T-helper 2 cell treated with Interferon-gamma antibody and Interleukin-4, amounts not matched to agents 5 μg/mL and 100 μg/mL, for 36 hours (primary cell): ENCODE measurements around the gene SPECC1.

Source experiments
- DNase-seq: peaks from one replicate; pipeline ENCODE4 v3.0.0; 2021; ENCODE audit warnings: low spot score
- H3K27ac Mint-ChIP-seq: one replicate; pipeline ENCODE4 v1.8.0; 2021; ENCODE audit warnings: mild to moderate bottlenecking, mixed read lengths
- H3K27me3 Mint-ChIP-seq: one replicate; pipeline ENCODE4 v1.8.0; 2021; ENCODE audit warnings: low read depth, mixed read lengths
- H3K36me3 Mint-ChIP-seq: one replicate; pipeline ENCODE4 v1.8.0; 2021; ENCODE audit warnings: low read depth, mixed read lengths
- H3K4me1 Mint-ChIP-seq: one replicate; pipeline ENCODE4 v1.8.0; 2021; ENCODE audit warnings: low read depth, mixed read lengths
- H3K4me3 Mint-ChIP-seq: one replicate; pipeline ENCODE4 v1.8.0; 2022; ENCODE audit warnings: mild to moderate bottlenecking, moderate library complexity, mixed read lengths
- H3K9me3 Mint-ChIP-seq: one replicate; pipeline ENCODE4 v1.8.0; 2021; ENCODE audit warnings: mixed read lengths

SPECC1 gene

GRCh38 chr17:20264996-20265395 is 255.8 kb downstream of the SPECC1 start:
- Mint-ChIP-seq H3K36me3 (no peaks in the 10 kb centered on the region), H3K27ac (no peak overlapping the region), H3K4me3 (no peak overlapping the region), H3K27me3 (no peaks in the 10 kb centered on the region), H3K4me1 (peaks cover 22% of the 10 kb centered on the region), H3K9me3 (no peaks in the 10 kb centered on the region)
- no peak for DNase-seq

GRCh38 chr17:20266806-20267458 is 257.8 kb downstream of the SPECC1 start:
- DNase-seq: no peak
- Mint-ChIP-seq H3K4me1 (peaks cover 35% of the 10 kb centered on the region), H3K9me3 (no peaks in the 10 kb centered on the region), H3K27ac (no peak overlapping the region), H3K36me3 (peaks cover 2% of the 10 kb centered on the region), H3K27me3 (no peaks in the 10 kb centered on the region), H3K4me3 (no peak overlapping the region)

- no peak for DNase-seq
- Mint-ChIP-seq H3K36me3 (peaks cover 2% of the 10 kb centered on the region), H3K4me1 (peaks cover 35% of the 10 kb centered on the region), H3K27ac (no peak overlapping the region), H3K4me3 (no peak overlapping the region), H3K9me3 (no peaks in the 10 kb centered on the region), H3K27me3 (no peaks in the 10 kb centered on the region)
Observed at GRCh38 chr17:20267459-20267842, 258.3 kb downstream of the SPECC1 start.

- Mint-ChIP-seq H3K4me1 (peaks cover 50% of the 10 kb centered on the region), H3K4me3 (no peak overlapping the region), H3K36me3 (peaks cover 4% of the 10 kb centered on the region), H3K27me3 (no peaks in the 10 kb centered on the region), H3K9me3 (no peaks in the 10 kb centered on the region), H3K27ac (no peak overlapping the region)
- no peak for DNase-seq
Observed at GRCh38 chr17:20270369-20270768, 261.2 kb downstream of the SPECC1 start.

GRCh38 chr17:20271011-20271610 is 262.0 kb downstream of the SPECC1 start:
- no peaks in the 10 kb centered on the region for H3K27me3 Mint-ChIP-seq
- peak overlapping the region; percentile 60 for H3K4me3 Mint-ChIP-seq
- H3K4me1 Mint-ChIP-seq: peaks cover 57% of the 10 kb centered on the region
- DNase-seq: no peak
- H3K36me3 Mint-ChIP-seq: peaks cover 4% of the 10 kb centered on the region
- H3K27ac Mint-ChIP-seq: peak overlapping the region; percentile 80
- H3K9me3 Mint-ChIP-seq: no peaks in the 10 kb centered on the region

- DNase-seq: no peak
- Mint-ChIP-seq H3K9me3 (no peaks in the 10 kb centered on the region), H3K27me3 (no peaks in the 10 kb centered on the region), H3K36me3 (peaks cover 4% of the 10 kb centered on the region), H3K4me3 (peak overlapping the region; percentile 65), H3K27ac (peak overlapping the region; percentile 37), H3K4me1 (peaks cover 65% of the 10 kb centered on the region)
Observed at GRCh38 chr17:20273741-20274500, 264.8 kb downstream of the SPECC1 start.

- no peaks in the 10 kb centered on the region for H3K9me3 Mint-ChIP-seq
- peak overlapping the region; percentile 3 for H3K27ac Mint-ChIP-seq
- H3K4me1 Mint-ChIP-seq: peaks cover 71% of the 10 kb centered on the region
- H3K4me3 Mint-ChIP-seq: peak overlapping the region; percentile 57
- no peak for DNase-seq
- H3K27me3 Mint-ChIP-seq: no peaks in the 10 kb centered on the region
- H3K36me3 Mint-ChIP-seq: peaks cover 4% of the 10 kb centered on the region
Observed at GRCh38 chr17:20275653-20276052, 266.5 kb downstream of the SPECC1 start.

- peak overlapping the region; percentile 76 for H3K27ac Mint-ChIP-seq
- no peaks in the 10 kb centered on the region for H3K9me3 Mint-ChIP-seq
- peak overlapping the region; percentile 57 for H3K4me3 Mint-ChIP-seq
- no peaks in the 10 kb centered on the region for H3K27me3 Mint-ChIP-seq
- DNase-seq: no peak
- peaks cover 66% of the 10 kb centered on the region for H3K4me1 Mint-ChIP-seq
- peaks cover 4% of the 10 kb centered on the region for H3K36me3 Mint-ChIP-seq
Observed at GRCh38 chr17:20276421-20276820, 267.3 kb downstream of the SPECC1 start.

- no peak overlapping the region for H3K27ac Mint-ChIP-seq
- H3K4me1 Mint-ChIP-seq: peaks cover 50% of the 10 kb centered on the region
- no peaks in the 10 kb centered on the region for H3K9me3 Mint-ChIP-seq
- no peak for DNase-seq
- H3K36me3 Mint-ChIP-seq: peaks cover 1% of the 10 kb centered on the region
- no peak overlapping the region for H3K4me3 Mint-ChIP-seq
- H3K27me3 Mint-ChIP-seq: no peaks in the 10 kb centered on the region
Observed at GRCh38 chr17:20278805-20279204, 269.6 kb downstream of the SPECC1 start.

GRCh38 chr17:20279631-20280030 is 270.5 kb downstream of the SPECC1 start:
- Mint-ChIP-seq H3K27ac (peak overlapping the region; percentile 4), H3K9me3 (no peaks in the 10 kb centered on the region), H3K4me3 (no peak overlapping the region), H3K36me3 (peaks cover 1% of the 10 kb centered on the region), H3K4me1 (peaks cover 45% of the 10 kb centered on the region), H3K27me3 (no peaks in the 10 kb centered on the region)
- no peak for DNase-seq

GRCh38 chr17:20280051-20280450 is 270.9 kb downstream of the SPECC1 start:
- H3K27ac Mint-ChIP-seq: peak overlapping the region; percentile 4
- peaks cover 1% of the 10 kb centered on the region for H3K36me3 Mint-ChIP-seq
- H3K27me3 Mint-ChIP-seq: no peaks in the 10 kb centered on the region
- H3K4me1 Mint-ChIP-seq: peaks cover 44% of the 10 kb centered on the region
- DNase-seq: no peak
- no peaks in the 10 kb centered on the region for H3K9me3 Mint-ChIP-seq
- H3K4me3 Mint-ChIP-seq: peak overlapping the region; percentile 31

GRCh38 chr17:20280851-20281250 is 271.7 kb downstream of the SPECC1 start:
- peak; percentile 49 for DNase-seq
- Mint-ChIP-seq H3K36me3 (peaks cover 1% of the 10 kb centered on the region), H3K27me3 (no peaks in the 10 kb centered on the region), H3K4me3 (peak overlapping the region; percentile 19), H3K9me3 (no peaks in the 10 kb centered on the region), H3K27ac (peak overlapping the region; percentile 59), H3K4me1 (peaks cover 36% of the 10 kb centered on the region)

- Mint-ChIP-seq H3K4me1 (peaks cover 26% of the 10 kb centered on the region), H3K36me3 (peaks cover 1% of the 10 kb centered on the region), H3K27ac (no peak overlapping the region), H3K4me3 (no peak overlapping the region), H3K27me3 (no peaks in the 10 kb centered on the region), H3K9me3 (no peaks in the 10 kb centered on the region)
- peak; percentile 35 for DNase-seq
Observed at GRCh38 chr17:20281860-20282259, 272.7 kb downstream of the SPECC1 start.

GRCh38 chr17:20282526-20283308 is 273.6 kb downstream of the SPECC1 start:
- no peak for DNase-seq
- no peak overlapping the region for H3K27ac Mint-ChIP-seq
- H3K9me3 Mint-ChIP-seq: no peaks in the 10 kb centered on the region
- peaks cover 1% of the 10 kb centered on the region for H3K36me3 Mint-ChIP-seq
- H3K27me3 Mint-ChIP-seq: no peaks in the 10 kb centered on the region
- peaks cover 22% of the 10 kb centered on the region for H3K4me1 Mint-ChIP-seq
- no peak overlapping the region for H3K4me3 Mint-ChIP-seq
